Choroid plexus epithelial cell (primary cell): ENCODE measurements around the gene ADGRL3.
"Not testable (repeated sequence)": the region's sequence is repeated elsewhere in the genome, so short reads cannot be mapped to it uniquely, and the experiment has no call there.

Source experiments
- DNase-seq: peaks from one replicate; pipeline ENCODE4 v3.0.0-alpha.2; 2010; ENCODE audit warnings: low read depth
- H3K4me3 ChIP-seq: 2 replicates; pipeline ENCODE4 v1.5.1; 2011; ENCODE audit warnings: low read depth, mild to moderate bottlenecking, control low read depth, low read length, moderate library complexity
- CTCF ChIP-seq: conservative IDR thresholded peaks from 2 replicates; pipeline ENCODE4 v1.5.1; 2011; ENCODE audit warnings: low read depth, mild to moderate bottlenecking, control low read depth, inconsistent platforms, low read length, moderate library complexity

ADGRL3 gene

GRCh38 chr4:61619528-61619927 is 419.4 kb downstream of the ADGRL3 start:
- TF ChIP-seq CTCF: peak; percentile 61
- peak overlapping the region; percentile 16 for H3K4me3 ChIP-seq
- peak; percentile 48 for DNase-seq

- DNase-seq: no peak
- no peak overlapping the region for H3K4me3 ChIP-seq
- no peak for TF ChIP-seq CTCF
Measured at GRCh38 chr4:61628282-61628681, 428.2 kb downstream of the ADGRL3 start.

GRCh38 chr4:61628727-61629126 is 428.6 kb downstream of the ADGRL3 start:
- TF ChIP-seq CTCF: no peak
- no peak for DNase-seq
- H3K4me3 ChIP-seq: no peak overlapping the region

- H3K4me3 ChIP-seq: no peak overlapping the region
- no peak for TF ChIP-seq CTCF
- no peak for DNase-seq
Measured at GRCh38 chr4:61630548-61630947, 430.4 kb downstream of the ADGRL3 start.

GRCh38 chr4:61638591-61638990 is 438.5 kb downstream of the ADGRL3 start:
- TF ChIP-seq CTCF: no peak
- DNase-seq: peak; percentile 54
- no peak overlapping the region for H3K4me3 ChIP-seq

GRCh38 chr4:61646746-61647350 is 446.7 kb downstream of the ADGRL3 start:
- H3K4me3 ChIP-seq, DNase-seq: not testable (repeated sequence)

- no peak for TF ChIP-seq CTCF
- H3K4me3 ChIP-seq: no peak overlapping the region
- no peak for DNase-seq
Measured at GRCh38 chr4:61648264-61648663, 448.1 kb downstream of the ADGRL3 start.
